Uterus (tissue), 2 donors: Measurements from ENCODE around the gene STXBP5.

Experiments used
- POLR2A ChIP-seq, 2 donors: fragments of 450-650 bp; IDR thresholded peaks; one replicate each; pipeline ENCODE4 v1.6.1; 2016; ENCODE audit warnings: antibody characterized with exemption in 2 of 2, mild to moderate bottlenecking in 1 of 2, moderate library complexity in 1 of 2
- TF ChIP-seq, protein P1 (sequence below), 4 experiments: fragments of 200-600 bp in 2 of 4; fragments of 450-650 bp in 2 of 4; sonication (generic) in 2 of 4; IDR thresholded peaks; one replicate each; pipeline ENCODE4 v1.5.1; 2016 to 2019; ENCODE audit warnings: antibody characterized with exemption in 4 of 4, mild to moderate bottlenecking in 2 of 4, moderate library complexity in 1 of 4

DNA sequence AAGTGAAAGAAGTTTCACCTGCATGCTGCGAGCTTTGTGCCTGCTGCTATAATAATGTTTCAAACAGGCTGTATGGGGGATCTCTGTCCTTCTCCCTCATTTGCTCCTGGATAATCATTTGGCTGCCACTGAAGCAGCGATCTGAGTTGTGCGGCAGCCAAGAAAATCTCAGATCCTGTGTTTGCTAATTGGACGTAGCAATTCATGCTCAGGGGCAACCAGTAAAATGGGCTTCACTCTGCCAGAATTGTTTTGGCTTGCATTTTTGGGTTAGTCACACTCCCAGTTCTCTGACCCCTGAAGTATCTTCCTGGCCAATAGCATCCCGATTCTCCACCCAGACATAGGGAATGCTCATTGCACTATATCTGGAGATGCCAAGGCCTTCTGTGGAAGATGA lies 13.7 kb upstream of the STXBP5 start:
- TF ChIP-seq, protein P1, sequence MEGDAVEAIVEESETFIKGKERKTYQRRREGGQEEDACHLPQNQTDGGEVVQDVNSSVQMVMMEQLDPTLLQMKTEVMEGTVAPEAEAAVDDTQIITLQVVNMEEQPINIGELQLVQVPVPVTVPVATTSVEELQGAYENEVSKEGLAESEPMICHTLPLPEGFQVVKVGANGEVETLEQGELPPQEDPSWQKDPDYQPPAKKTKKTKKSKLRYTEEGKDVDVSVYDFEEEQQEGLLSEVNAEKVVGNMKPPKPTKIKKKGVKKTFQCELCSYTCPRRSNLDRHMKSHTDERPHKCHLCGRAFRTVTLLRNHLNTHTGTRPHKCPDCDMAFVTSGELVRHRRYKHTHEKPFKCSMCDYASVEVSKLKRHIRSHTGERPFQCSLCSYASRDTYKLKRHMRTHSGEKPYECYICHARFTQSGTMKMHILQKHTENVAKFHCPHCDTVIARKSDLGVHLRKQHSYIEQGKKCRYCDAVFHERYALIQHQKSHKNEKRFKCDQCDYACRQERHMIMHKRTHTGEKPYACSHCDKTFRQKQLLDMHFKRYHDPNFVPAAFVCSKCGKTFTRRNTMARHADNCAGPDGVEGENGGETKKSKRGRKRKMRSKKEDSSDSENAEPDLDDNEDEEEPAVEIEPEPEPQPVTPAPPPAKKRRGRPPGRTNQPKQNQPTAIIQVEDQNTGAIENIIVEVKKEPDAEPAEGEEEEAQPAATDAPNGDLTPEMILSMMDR (IDR thresholded peaks at IDR 0.05) = no peak
- no peak for TF ChIP-seq POLR2A (IDR thresholded peaks at IDR 0.05)
